ENCODE data around the gene C4BPB.

The C4BPB gene

DNA sequence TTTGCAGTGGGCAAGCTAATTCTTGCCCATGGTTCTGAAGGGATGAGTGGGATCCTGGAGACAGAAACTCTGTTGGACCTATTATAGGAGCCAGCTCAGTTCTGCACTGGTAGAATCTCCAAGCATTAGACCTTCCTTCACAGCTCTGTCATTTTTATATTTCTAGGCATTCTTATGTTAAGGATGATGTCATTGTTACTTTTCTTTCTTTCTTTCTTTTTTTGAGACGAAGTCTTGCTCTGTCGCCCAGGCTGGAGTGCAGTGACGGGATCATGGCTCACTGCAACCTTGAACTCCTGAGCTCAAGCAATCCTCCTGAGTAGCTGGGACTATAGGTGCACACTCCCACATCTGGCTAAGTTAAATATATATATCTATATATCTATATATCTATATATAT lies 28.1 kb upstream of the C4BPB start:
- Histone ChIP-seq H3K9me3 (ENCODE audit: control insufficient read depth, low read length) (no peaks in the 10 kb centered on the region), H3K4me1 (ENCODE audit: control insufficient read depth, insufficient read depth, low read length, poor library complexity, severe bottlenecking) (no peaks in the 10 kb centered on the region), H3K4me3 (ENCODE audit: extremely low read depth, insufficient read depth, low read length, poor library complexity, severe bottlenecking) (no peak overlapping the region), H3K36me3 (ENCODE audit: control insufficient read depth, insufficient read depth, low read length) (peaks cover 17% of the 10 kb centered on the region), H3K27ac (ENCODE audit: low read depth, low read length, severe bottlenecking) (no peak overlapping the region)
- 80% methylated on average over 1 of the region's 3 CpGs; no CpG with 5 or more reads in 1 of the 2 experiments for WGBS, 2 experiments (ENCODE audit: insufficient coverage in 2 of 2)

DNA sequence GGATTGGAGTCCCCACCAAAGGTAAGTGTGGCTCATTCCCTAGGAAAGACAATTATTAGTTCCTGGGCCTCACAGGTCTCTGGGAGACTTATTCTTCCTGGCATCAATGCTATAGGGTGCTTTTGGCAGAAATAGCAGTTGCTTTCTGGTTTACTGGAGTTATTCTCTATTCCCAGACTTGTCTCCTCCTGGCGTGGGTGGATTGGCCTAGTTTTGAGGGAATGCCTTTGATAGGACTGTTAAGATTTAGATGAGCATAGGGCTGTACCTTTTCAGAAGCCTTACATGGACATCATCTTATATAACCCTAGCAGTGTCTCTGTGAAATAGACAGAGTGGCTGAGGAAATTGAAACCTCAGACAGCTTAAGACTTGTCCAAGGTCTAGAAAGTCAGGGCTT lies 26.6 kb upstream of the C4BPB start:
- no CpG with 5 or more reads among the region's 1 CpG for WGBS, 2 experiments (ENCODE audit: insufficient coverage in 2 of 2)
- H3K4me3 ChIP-seq (ENCODE audit: extremely low read depth, insufficient read depth, low read length, poor library complexity, severe bottlenecking) = no peak overlapping the region
- H3K9me3 ChIP-seq (ENCODE audit: control insufficient read depth, low read length) = no peaks in the 10 kb centered on the region
- no peak overlapping the region for H3K27ac ChIP-seq (ENCODE audit: low read depth, low read length, severe bottlenecking)
- peaks cover 17% of the 10 kb centered on the region for H3K36me3 ChIP-seq (ENCODE audit: control insufficient read depth, insufficient read depth, low read length)
- H3K4me1 ChIP-seq (ENCODE audit: control insufficient read depth, insufficient read depth, low read length, poor library complexity, severe bottlenecking) = no peaks in the 10 kb centered on the region

DNA sequence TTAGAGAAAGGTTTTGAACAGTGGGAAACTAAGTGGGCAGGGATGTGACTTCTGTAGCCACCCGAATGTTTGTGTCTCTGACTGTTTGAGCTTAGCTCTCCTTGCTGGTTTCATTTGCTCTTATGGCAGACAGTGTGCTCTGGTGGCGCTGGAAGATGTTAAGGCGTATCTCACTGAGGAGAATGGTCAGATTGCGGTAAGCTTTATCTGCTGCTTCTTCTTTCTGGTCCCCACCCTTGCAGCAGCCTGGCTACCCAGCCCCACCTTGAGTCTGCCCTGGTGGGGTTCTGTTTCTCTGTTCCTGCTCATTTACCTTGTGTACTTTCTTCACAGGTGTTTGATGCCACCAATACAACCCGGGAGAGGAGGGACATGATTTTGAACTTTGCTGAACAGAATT lies 25.6 kb upstream of the C4BPB start:
- Histone ChIP-seq H3K27ac (ENCODE audit: low read depth, low read length, severe bottlenecking) (no peak overlapping the region), H3K36me3 (ENCODE audit: control insufficient read depth, insufficient read depth, low read length) (peaks cover 25% of the 10 kb centered on the region), H3K4me3 (ENCODE audit: extremely low read depth, insufficient read depth, low read length, poor library complexity, severe bottlenecking) (no peak overlapping the region), H3K9me3 (ENCODE audit: control insufficient read depth, low read length) (no peaks in the 10 kb centered on the region), H3K4me1 (ENCODE audit: control insufficient read depth, insufficient read depth, low read length, poor library complexity, severe bottlenecking) (no peaks in the 10 kb centered on the region)
- 89 to 95% methylated on average over 3 to 5 of the region's 5 CpGs for WGBS, 2 experiments (ENCODE audit: insufficient coverage in 2 of 2)

DNA sequence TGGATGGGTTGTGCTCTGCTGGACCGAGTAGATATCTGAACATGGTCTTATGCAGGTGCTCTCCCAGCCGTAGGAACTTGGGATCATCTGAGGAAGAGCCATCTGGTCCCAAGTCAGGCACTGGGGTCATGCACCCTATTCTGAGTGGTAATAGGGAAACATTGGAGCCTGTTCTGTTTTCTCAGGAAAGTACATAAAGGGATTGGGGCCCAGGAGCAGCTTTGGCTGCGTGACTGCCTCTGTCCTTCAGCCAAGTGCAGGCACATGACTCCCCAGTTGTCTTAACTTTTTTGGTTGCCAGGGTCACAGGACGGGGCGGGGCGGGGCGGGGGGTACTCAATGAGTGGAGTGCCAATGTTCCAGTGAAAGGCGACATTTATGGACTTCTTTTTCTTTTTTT lies 24.1 kb upstream of the C4BPB start:
- H3K4me3 ChIP-seq (ENCODE audit: extremely low read depth, insufficient read depth, low read length, poor library complexity, severe bottlenecking) = no peak overlapping the region
- H3K9me3 ChIP-seq (ENCODE audit: control insufficient read depth, low read length) = no peaks in the 10 kb centered on the region
- H3K4me1 ChIP-seq (ENCODE audit: control insufficient read depth, insufficient read depth, low read length, poor library complexity, severe bottlenecking) = no peaks in the 10 kb centered on the region
- peaks cover 28% of the 10 kb centered on the region for H3K36me3 ChIP-seq (ENCODE audit: control insufficient read depth, insufficient read depth, low read length)
- 94 to 97% methylated on average over 7 of the region's 8 CpGs for WGBS, 2 experiments (ENCODE audit: insufficient coverage in 2 of 2)
- H3K27ac ChIP-seq (ENCODE audit: low read depth, low read length, severe bottlenecking) = no peak overlapping the region

DNA sequence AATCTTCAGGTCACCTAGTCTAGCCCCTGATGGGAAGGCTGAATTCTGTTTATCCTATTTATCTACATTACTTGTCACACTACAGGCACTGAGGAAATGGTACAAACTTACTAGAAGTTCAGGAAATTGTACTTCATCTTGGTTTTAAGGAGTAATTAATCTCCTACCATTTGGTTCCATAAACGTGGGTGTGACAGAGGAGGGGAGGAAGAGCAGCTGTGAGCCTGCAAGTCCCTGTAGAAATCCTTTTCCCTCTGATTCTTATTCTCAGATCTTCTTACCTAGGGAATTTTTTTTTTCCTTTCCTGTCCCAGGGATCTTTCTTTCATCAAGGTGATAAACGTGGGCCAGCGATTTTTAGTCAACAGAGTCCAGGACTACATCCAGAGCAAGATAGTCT lies 21.5 kb upstream of the C4BPB start:
- WGBS, 2 experiments (ENCODE audit: insufficient coverage in 2 of 2) = 90 to 100% methylated on average over 1 to 2 of the region's 3 CpGs
- Histone ChIP-seq H3K4me3 (ENCODE audit: extremely low read depth, insufficient read depth, low read length, poor library complexity, severe bottlenecking) (no peak overlapping the region), H3K9me3 (ENCODE audit: control insufficient read depth, low read length) (no peaks in the 10 kb centered on the region), H3K27ac (ENCODE audit: low read depth, low read length, severe bottlenecking) (no peak overlapping the region), H3K36me3 (ENCODE audit: control insufficient read depth, insufficient read depth, low read length) (peaks cover 34% of the 10 kb centered on the region), H3K4me1 (ENCODE audit: control insufficient read depth, insufficient read depth, low read length, poor library complexity, severe bottlenecking) (no peaks in the 10 kb centered on the region)

DNA sequence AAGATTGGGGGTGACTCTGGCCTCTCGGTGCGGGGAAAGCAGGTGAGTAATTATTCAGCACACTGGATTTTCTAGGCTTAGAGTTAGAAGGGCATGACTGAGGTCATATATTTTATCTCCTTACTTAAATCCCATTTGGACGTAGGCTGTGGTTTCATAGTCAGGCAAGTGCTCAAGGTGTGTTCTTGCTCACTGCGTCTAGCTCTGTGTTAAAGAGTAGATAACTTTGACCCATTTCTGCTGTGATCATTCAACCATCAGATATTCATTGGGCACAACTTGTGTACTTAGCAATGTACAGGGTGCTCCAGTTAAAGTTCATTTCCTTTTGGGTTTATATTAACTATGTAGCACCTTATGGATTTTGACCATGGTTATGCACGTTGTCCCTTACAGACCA lies 21.0 kb upstream of the C4BPB start:
- Histone ChIP-seq H3K27ac (ENCODE audit: low read depth, low read length, severe bottlenecking) (no peak overlapping the region), H3K9me3 (ENCODE audit: control insufficient read depth, low read length) (no peaks in the 10 kb centered on the region), H3K4me1 (ENCODE audit: control insufficient read depth, insufficient read depth, low read length, poor library complexity, severe bottlenecking) (no peaks in the 10 kb centered on the region), H3K36me3 (ENCODE audit: control insufficient read depth, insufficient read depth, low read length) (peaks cover 32% of the 10 kb centered on the region), H3K4me3 (ENCODE audit: extremely low read depth, insufficient read depth, low read length, poor library complexity, severe bottlenecking) (no peak overlapping the region)
- 82% methylated on average over 4 of the region's 5 CpGs; no CpG with 5 or more reads in 1 of the 2 experiments for WGBS, 2 experiments (ENCODE audit: insufficient coverage in 2 of 2)

DNA sequence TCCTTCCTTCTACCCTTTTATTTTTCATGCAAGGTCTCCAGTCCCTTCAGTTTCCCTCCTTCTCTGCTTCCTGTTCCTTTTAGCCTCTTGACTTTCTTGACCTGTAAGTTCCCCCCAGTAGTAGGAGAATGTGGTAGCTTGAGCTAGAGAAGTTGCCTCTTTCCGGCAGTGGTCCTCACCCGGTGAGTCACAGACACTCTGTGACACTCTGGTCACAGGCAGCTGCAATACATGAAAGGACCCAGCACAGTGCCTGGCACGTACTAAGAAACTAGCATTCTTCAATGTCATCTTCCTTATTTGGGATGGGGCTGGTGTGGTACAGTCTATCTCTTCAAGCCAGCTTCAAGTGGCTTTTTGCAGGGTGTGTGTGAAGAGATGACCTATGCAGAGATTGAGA lies 19.6 kb upstream of the C4BPB start:
- H3K27ac ChIP-seq (ENCODE audit: low read depth, low read length, severe bottlenecking) = no peak overlapping the region
- peaks cover 28% of the 10 kb centered on the region for H3K36me3 ChIP-seq (ENCODE audit: control insufficient read depth, insufficient read depth, low read length)
- H3K9me3 ChIP-seq (ENCODE audit: control insufficient read depth, low read length) = no peaks in the 10 kb centered on the region
- H3K4me3 ChIP-seq (ENCODE audit: extremely low read depth, insufficient read depth, low read length, poor library complexity, severe bottlenecking) = no peak overlapping the region
- no peaks in the 10 kb centered on the region for H3K4me1 ChIP-seq (ENCODE audit: control insufficient read depth, insufficient read depth, low read length, poor library complexity, severe bottlenecking)
- 93% methylated on average over 3 of the region's 3 CpGs; no CpG with 5 or more reads in 1 of the 2 experiments for WGBS, 2 experiments (ENCODE audit: insufficient coverage in 2 of 2)

DNA sequence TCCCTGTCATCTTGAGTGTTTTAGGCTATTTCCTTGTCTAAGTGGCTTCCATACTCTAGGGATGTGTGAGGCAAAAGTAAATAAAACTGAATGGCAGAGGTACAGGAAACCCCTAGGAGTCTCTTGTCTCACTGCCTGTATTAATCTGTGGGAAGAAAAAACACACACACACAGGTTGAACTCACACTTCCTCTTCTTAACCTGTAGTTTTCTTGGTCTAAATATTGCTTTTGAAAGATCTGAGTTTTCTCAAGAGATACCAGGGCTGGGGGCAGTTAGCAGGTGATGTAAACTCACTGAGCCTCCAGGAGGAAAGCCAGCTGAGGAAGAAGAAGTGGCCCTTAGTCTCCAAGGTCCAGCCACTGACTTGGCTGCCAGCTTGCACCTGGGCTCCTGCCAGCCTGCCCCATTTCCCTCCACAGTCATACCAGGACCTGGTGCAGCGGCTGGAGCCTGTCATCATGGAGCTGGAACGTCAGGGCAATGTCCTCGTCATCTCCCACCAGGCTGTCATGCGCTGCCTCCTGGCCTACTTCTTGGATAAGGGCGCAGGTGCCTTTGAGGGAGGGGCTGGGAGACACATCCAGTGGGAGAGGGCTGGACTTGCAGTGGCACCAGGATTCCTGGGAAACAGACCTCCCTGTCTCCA lies 18.7 kb upstream of the C4BPB start:
- 89 to 100% methylated on average over 2 to 5 of the region's 5 CpGs for WGBS, 2 experiments (ENCODE audit: insufficient coverage in 2 of 2)
- no peak overlapping the region for H3K27ac ChIP-seq (ENCODE audit: low read depth, low read length, severe bottlenecking)
- no peak overlapping the region for H3K4me3 ChIP-seq (ENCODE audit: extremely low read depth, insufficient read depth, low read length, poor library complexity, severe bottlenecking)
- no peaks in the 10 kb centered on the region for H3K9me3 ChIP-seq (ENCODE audit: control insufficient read depth, low read length)
- peaks cover 21% of the 10 kb centered on the region for H3K36me3 ChIP-seq (ENCODE audit: control insufficient read depth, insufficient read depth, low read length)
- no peaks in the 10 kb centered on the region for H3K4me1 ChIP-seq (ENCODE audit: control insufficient read depth, insufficient read depth, low read length, poor library complexity, severe bottlenecking)

DNA sequence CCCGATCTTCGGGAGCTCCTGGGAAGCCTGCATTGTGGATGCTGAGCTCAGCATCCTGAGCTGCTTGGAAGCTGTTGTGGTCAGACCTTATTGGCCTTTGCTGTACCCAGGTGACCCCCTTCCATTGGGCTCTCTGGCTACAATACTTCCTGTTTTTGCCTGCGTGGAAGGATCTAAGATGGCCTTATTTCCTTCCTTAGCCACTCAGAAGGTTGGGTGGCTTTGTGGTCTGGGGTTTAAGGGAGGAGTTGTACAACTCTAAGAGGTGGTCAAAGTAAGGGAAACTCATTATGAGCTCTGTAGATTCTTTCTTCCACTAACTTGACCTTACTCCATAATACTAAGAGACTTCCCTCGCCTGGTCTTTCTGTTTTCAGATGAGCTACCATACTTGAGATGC lies 17.8 kb upstream of the C4BPB start:
- H3K4me1 ChIP-seq (ENCODE audit: control insufficient read depth, insufficient read depth, low read length, poor library complexity, severe bottlenecking) = no peaks in the 10 kb centered on the region
- no peaks in the 10 kb centered on the region for H3K9me3 ChIP-seq (ENCODE audit: control insufficient read depth, low read length)
- no peak overlapping the region for H3K27ac ChIP-seq (ENCODE audit: low read depth, low read length, severe bottlenecking)
- H3K36me3 ChIP-seq (ENCODE audit: control insufficient read depth, insufficient read depth, low read length) = peaks cover 18% of the 10 kb centered on the region
- 96 to 100% methylated on average over 2 to 3 of the region's 4 CpGs for WGBS, 2 experiments (ENCODE audit: insufficient coverage in 2 of 2)
- no peak overlapping the region for H3K4me3 ChIP-seq (ENCODE audit: extremely low read depth, insufficient read depth, low read length, poor library complexity, severe bottlenecking)

DNA sequence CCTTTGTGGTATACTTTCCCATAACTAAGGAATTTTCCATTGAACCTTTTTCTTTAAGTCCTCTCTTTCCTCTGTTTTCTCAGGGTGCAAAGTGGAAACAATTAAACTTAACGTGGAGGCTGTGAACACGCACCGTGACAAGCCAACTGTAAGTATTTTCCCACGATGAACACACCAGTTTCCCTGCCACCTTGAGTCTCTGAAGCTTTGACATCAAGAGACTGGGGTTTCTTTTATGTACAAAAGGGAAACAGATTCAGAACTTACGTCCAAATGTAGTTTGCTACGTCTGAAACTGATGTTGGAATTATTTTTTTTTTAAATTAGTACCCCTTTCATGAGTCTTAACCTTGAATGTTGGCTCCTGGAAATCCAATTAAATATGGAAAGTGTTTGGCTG lies 17.2 kb upstream of the C4BPB start:
- no peak overlapping the region for H3K27ac ChIP-seq (ENCODE audit: low read depth, low read length, severe bottlenecking)
- H3K4me1 ChIP-seq (ENCODE audit: control insufficient read depth, insufficient read depth, low read length, poor library complexity, severe bottlenecking) = no peaks in the 10 kb centered on the region
- no peaks in the 10 kb centered on the region for H3K9me3 ChIP-seq (ENCODE audit: control insufficient read depth, low read length)
- H3K36me3 ChIP-seq (ENCODE audit: control insufficient read depth, insufficient read depth, low read length) = peaks cover 18% of the 10 kb centered on the region
- 92 to 96% methylated on average over 4 to 5 of the region's 6 CpGs for WGBS, 2 experiments (ENCODE audit: insufficient coverage in 2 of 2)
- H3K4me3 ChIP-seq (ENCODE audit: extremely low read depth, insufficient read depth, low read length, poor library complexity, severe bottlenecking) = no peak overlapping the region

DNA sequence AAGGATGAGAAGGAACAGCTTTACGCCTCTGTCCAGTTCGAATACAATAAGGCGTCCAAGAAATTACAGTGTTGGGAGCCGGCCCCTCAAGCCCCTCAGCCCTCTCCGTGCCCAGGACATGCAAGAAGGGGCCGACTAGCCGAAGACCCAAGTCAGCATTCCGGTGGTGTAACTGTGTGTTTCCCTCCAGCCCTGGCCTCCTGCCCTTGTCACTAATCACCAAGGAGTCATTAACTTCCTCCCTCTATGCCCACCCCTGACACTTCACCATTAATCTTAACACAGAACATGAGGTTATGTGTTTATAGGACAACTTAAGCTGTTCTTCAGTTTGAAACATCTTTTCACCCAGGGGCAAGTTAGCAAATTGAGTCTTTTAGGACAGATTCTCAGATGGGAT lies 16.4 kb upstream of the C4BPB start:
- no peaks in the 10 kb centered on the region for H3K9me3 ChIP-seq (ENCODE audit: control insufficient read depth, low read length)
- H3K36me3 ChIP-seq (ENCODE audit: control insufficient read depth, insufficient read depth, low read length) = peaks cover 18% of the 10 kb centered on the region
- H3K4me1 ChIP-seq (ENCODE audit: control insufficient read depth, insufficient read depth, low read length, poor library complexity, severe bottlenecking) = no peaks in the 10 kb centered on the region
- 89 to 96% methylated on average over 5 to 7 of the region's 8 CpGs for WGBS, 2 experiments (ENCODE audit: insufficient coverage in 2 of 2)
- H3K27ac ChIP-seq (ENCODE audit: low read depth, low read length, severe bottlenecking) = no peak overlapping the region
- H3K4me3 ChIP-seq (ENCODE audit: extremely low read depth, insufficient read depth, low read length, poor library complexity, severe bottlenecking) = no peak overlapping the region
